Smooth muscle cell (in vitro differentiated cells): ENCODE data around the gene AP3S1. TPM values are rescaled to one million over a fixed set of nuclear protein-coding genes. Genes with fewer than 3 reads are reported as not detected.

Experiments
- DNase-seq: peaks from one replicate; lab custom pipeline; 2025; ENCODE audit not compliant: unreplicated experiment; lab: John Stamatoyannopoulos, UW
- H2AFZ ChIP-seq: fragments of 200-600 bp; sonication (generic); 2 replicates; pipeline ENCODE4 v1.6.0; 2016; ENCODE audit warnings: antibody characterized with exemption, low read depth, mild to moderate bottlenecking
- H3F3A ChIP-seq: fragments of 200-600 bp; sonication (generic); 2 replicates; pipeline ENCODE4 v1.6.0; 2017; ENCODE audit warnings: antibody characterized with exemption, low read depth
- H3K27ac ChIP-seq: fragments of 200-600 bp; sonication (generic); 2 replicates; pipeline ENCODE4 v1.5.1; 2016; ENCODE audit warnings: low read depth, mild to moderate bottlenecking
- H3K27me3 ChIP-seq: fragments of 200-600 bp; sonication (generic); 2 replicates; pipeline ENCODE4 v1.6.1; 2016; ENCODE audit warnings: low read depth, mild to moderate bottlenecking
- H3K36me3 ChIP-seq: fragments of 200-600 bp; sonication (generic); 2 replicates; pipeline ENCODE4 v1.5.1; 2016; ENCODE audit warnings: low read depth
- H3K4me1 ChIP-seq: fragments of 200-600 bp; sonication (generic); 2 replicates; pipeline ENCODE4 v1.5.1; 2016; ENCODE audit warnings: low read depth
- H3K4me2 ChIP-seq: fragments of 200-600 bp; sonication (generic); 2 replicates; pipeline ENCODE4 v1.6.0; 2016; ENCODE audit warnings: mild to moderate bottlenecking
- H3K4me3 ChIP-seq: fragments of 200-600 bp; sonication (generic); 2 replicates; pipeline ENCODE4 v1.5.1; 2016; ENCODE audit warnings: mild to moderate bottlenecking
- H3K79me2 ChIP-seq: fragments of 200-600 bp; sonication (generic); 2 replicates; pipeline ENCODE4 v1.6.0; 2016; ENCODE audit warnings: low read depth, mild to moderate bottlenecking
- H3K9ac ChIP-seq: fragments of 200-600 bp; sonication (generic); 2 replicates; pipeline ENCODE4 v1.6.0; 2016; ENCODE audit warnings: low read depth
- H3K9me3 ChIP-seq: fragments of 200-600 bp; sonication (generic); replicated peaks from 2 replicates; pipeline ENCODE4 v1.5.1; 2016; ENCODE audit warnings: low read depth
- H4K20me1 ChIP-seq: fragments of 200-600 bp; sonication (generic); 2 replicates; pipeline ENCODE4 v1.6.0; 2016; ENCODE audit warnings: low read depth
- WGBS: methylation state at CpG from one replicate; pipeline ENCODE4 v1.1.7; 2016; ENCODE audit warnings: low lambda C conversion rate; 5-methylcytosine and 5-hydroxymethylcytosine counted together
- polyA plus RNA-seq: library from polyadenylated mRNA; unstranded; fragments of >200 nt; fragmentation: Nextera tagmentation; extraction: Ambion mirVana; gene quantifications from 2 replicates; pipeline ENCODE4 v1.2.1, GENCODE V29; 2016
- total RNA-seq: library from RNA; depleted of rRNA; stranded (reverse); fragments of >200 nt; gene quantifications from 2 replicates; pipeline ENCODE4 v1.2.3, GENCODE V29; 2014
- TF ChIP-seq, protein P1 (sequence below): fragments of 200-600 bp; sonication (generic); IDR thresholded peaks from 2 replicates; pipeline ENCODE4 v1.5.1; 2017; ENCODE audit warnings: borderline replicate concordance, mild to moderate bottlenecking, antibody characterized with exemption; ENCODE audit not compliant: insufficient read depth, poor library complexity, severe bottlenecking

Gene AP3S1
- total and polyA plus RNA-seq, 2 experiments from 2014 or later: 130 to 191 TPM

DNA sequence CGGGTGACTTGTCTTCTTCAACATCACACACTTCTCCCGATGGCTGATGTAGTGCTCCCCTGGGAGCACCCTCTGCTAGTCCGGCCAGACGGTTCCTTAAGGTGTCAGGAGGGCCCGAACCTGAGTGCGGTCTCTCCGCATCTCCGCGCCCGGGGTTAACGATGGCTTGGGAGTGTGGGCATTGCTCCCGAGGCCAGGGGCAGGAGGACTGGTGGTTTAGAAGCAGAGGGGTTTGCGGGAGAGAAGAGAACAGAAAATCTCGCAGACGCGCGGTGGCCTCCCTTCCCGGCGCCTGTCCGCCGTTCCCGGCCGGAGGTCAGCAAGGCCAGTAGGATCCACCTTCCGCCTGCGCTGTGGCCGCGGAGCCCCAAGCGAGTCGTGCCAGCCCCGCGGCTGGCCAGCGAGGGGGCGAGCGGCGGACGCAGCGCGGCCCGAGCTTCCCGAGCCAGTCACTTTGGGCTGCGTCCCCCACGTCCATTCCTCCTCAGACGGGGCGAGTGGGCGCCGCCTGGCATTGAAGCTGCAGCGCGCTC is 26.0 kb upstream of the AP3S1 start:
- Histone ChIP-seq H3K4me3 (peak overlapping the region; percentile 66), H3K9me3 (no peaks in the 10 kb centered on the region), H3K27me3 (peaks cover 14% of the 10 kb centered on the region), H3F3A (no peaks in the 10 kb centered on the region), H3K9ac (peak overlapping the region; percentile 92), H3K4me2 (peak overlapping the region; percentile 89), H3K4me1 (peaks cover 14% of the 10 kb centered on the region), H3K27ac (no peak overlapping the region), H4K20me1 (no peaks in the 10 kb centered on the region), H2AFZ (peak overlapping the region; percentile 99), H3K36me3 (no peaks in the 10 kb centered on the region), H3K79me2 (peaks cover 20% of the 10 kb centered on the region)
- DNase-seq: no peak
- TF ChIP-seq, protein P1, sequence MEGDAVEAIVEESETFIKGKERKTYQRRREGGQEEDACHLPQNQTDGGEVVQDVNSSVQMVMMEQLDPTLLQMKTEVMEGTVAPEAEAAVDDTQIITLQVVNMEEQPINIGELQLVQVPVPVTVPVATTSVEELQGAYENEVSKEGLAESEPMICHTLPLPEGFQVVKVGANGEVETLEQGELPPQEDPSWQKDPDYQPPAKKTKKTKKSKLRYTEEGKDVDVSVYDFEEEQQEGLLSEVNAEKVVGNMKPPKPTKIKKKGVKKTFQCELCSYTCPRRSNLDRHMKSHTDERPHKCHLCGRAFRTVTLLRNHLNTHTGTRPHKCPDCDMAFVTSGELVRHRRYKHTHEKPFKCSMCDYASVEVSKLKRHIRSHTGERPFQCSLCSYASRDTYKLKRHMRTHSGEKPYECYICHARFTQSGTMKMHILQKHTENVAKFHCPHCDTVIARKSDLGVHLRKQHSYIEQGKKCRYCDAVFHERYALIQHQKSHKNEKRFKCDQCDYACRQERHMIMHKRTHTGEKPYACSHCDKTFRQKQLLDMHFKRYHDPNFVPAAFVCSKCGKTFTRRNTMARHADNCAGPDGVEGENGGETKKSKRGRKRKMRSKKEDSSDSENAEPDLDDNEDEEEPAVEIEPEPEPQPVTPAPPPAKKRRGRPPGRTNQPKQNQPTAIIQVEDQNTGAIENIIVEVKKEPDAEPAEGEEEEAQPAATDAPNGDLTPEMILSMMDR: no peak
- WGBS: 1% methylated on average over 44 of the region's 48 CpGs

DNA sequence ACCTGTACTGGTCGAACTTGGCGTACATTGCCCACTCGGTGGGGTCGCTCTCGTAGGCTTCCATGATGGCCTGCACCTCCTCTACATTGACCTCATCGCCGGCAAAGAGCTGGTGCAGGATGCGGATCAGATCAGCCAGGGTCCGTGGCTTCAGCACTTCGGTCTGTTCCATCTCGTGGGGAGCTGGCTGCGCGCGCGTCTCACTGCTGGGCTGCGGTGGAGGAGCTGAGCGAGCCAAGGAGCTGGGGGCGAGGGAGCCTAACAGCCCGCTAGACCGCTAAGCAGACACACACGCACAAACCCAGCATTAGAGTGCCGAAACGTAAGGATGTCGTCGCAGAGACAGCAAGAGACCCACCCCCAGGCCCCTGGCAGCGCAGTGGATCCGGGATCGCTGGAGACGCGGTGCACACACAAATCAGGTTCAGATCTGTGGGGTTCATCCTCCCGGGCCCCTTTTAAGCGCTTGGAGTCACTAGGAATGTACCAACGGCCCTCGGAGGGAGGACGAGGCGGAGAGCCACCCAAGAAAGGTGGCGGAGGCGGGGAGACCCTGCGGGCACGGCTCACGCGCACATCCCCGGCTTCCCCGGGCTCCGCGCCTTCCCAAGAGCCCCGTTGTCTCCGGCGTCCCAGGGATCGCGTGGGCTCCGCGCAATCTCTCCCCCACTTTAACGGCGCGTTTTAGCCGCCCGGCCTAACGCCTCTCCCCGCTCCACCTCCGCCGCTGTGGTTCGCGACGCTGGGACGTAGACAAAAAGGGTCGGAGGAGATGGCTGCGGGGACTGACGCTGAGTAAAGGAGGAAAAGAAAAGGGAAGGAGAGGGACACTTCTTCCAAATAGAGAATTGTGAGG is 25.3 kb upstream of the AP3S1 start, which contains the start of gene CDO1:
CDO1 (minus strand) TSS at position 434 of the 856 bp plus-strand sequence; CDS start at position 172, 262 bp downstream.
- TF ChIP-seq, protein P1: no peak
- Histone ChIP-seq H2AFZ (peak within 1 kb of the TSS; percentile 99), H3K4me3 (peak within 1 kb of the TSS; percentile 66), H3K4me1 (peaks cover 14% of the 10 kb centered on the region), H3K79me2 (peaks cover 20% of the 10 kb centered on the region), H3K9ac (peak within 1 kb of the TSS; percentile 92), H3F3A (no peaks in the 10 kb centered on the region), H3K4me2 (peak within 1 kb of the TSS; percentile 89), H4K20me1 (no peaks in the 10 kb centered on the region), H3K9me3 (no peaks in the 10 kb centered on the region), H3K36me3 (no peaks in the 10 kb centered on the region), H3K27ac (peak within 1 kb of the TSS; percentile 59), H3K27me3 (peaks cover 14% of the 10 kb centered on the region)
- peak; percentile 50 for DNase-seq
- WGBS: 1% methylated on average over 69 of the region's 69 CpGs

DNA sequence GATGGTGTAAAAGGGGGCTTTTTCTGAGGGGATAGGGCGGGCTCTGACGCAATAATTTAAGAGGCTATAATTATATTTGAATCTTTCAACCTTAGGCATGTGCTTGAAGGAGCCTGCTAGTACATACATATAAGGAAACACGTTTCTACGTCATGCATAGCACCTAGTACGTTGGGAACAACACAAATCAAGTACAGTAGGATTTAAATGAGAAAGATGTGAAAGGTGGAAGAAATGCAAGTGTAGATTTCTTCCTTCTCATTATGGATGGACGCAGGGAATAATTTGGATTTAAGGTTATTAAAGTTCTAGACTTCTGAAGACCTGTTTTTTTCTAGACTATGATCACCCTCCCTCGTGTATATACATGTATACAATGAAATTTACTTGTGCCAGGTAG is 24.3 kb upstream of the AP3S1 start:
- H3K4me3 ChIP-seq: peak overlapping the region; percentile 66
- 83% methylated on average over 7 of the region's 7 CpGs for WGBS
- no peak overlapping the region for H2AFZ ChIP-seq
- no peaks in the 10 kb centered on the region for H3F3A ChIP-seq
- no peaks in the 10 kb centered on the region for H3K9me3 ChIP-seq
- H3K4me2 ChIP-seq: peak overlapping the region; percentile 89
- TF ChIP-seq, protein P1: no peak
- peaks cover 14% of the 10 kb centered on the region for H3K4me1 ChIP-seq
- H4K20me1 ChIP-seq: no peaks in the 10 kb centered on the region
- peaks cover 14% of the 10 kb centered on the region for H3K27me3 ChIP-seq
- no peak for DNase-seq
- no peaks in the 10 kb centered on the region for H3K36me3 ChIP-seq
- peaks cover 20% of the 10 kb centered on the region for H3K79me2 ChIP-seq
- no peak overlapping the region for H3K27ac ChIP-seq
- no peak overlapping the region for H3K9ac ChIP-seq
